K562 (cell line): ENCODE data around the gene DPEP1. TPM values are rescaled to one million over a fixed set of nuclear protein-coding genes. Genes with fewer than 3 reads are reported as not detected.

ENCODE experiments used
- CBX3 ChIP-seq, 2 experiments: IDR thresholded peaks; 1 replicate in 1 of 2; 2 replicates in 1 of 2; pipeline ENCODE4 v1.6.1; 2012; ENCODE audit warnings: inconsistent platforms in 2 of 2, low read length in 2 of 2, borderline replicate concordance in 1 of 2, control low read depth in 1 of 2
- CREBBP ChIP-seq: IDR thresholded peaks from one replicate; pipeline ENCODE4 v1.6.1; 2012; ENCODE audit warnings: low read depth, mild to moderate bottlenecking, control low read depth, inconsistent platforms, low read length
- DPF2 ChIP-seq: fragments of 450-650 bp; IDR thresholded peaks from 2 replicates; pipeline ENCODE4 v1.6.1; 2016
- E2F6 ChIP-seq, 2 experiments: IDR thresholded peaks; 2 replicates each; pipeline ENCODE4 v1.6.1; 2011; ENCODE audit warnings: borderline replicate concordance in 1 of 2, control low read depth in 1 of 2, low read depth in 1 of 2, low read length in 1 of 2, mild to moderate bottlenecking in 1 of 2, mixed read lengths in 1 of 2, moderate library complexity in 1 of 2; ENCODE audit not compliant: insufficient read depth in 1 of 2, insufficient read length in 1 of 2, poor library complexity in 1 of 2, severe bottlenecking in 1 of 2; ENCODE audit errors: extremely low read depth in 1 of 2
- E4F1 ChIP-seq: fragments of 250-450 bp; sonication (Bioruptor Pico); IDR thresholded peaks from 2 replicates; pipeline ENCODE4 v1.5.0; 2021; ENCODE audit warnings: mild to moderate bottlenecking, borderline replicate concordance
- GABPB1 ChIP-seq: sonication (generic); formaldehyde crosslinking; IDR thresholded peaks from 2 replicates; pipeline ENCODE4 v1.8.0; 2022; ENCODE audit warnings: mild to moderate bottlenecking, missing genetic modification reagents
- GTF2B ChIP-seq: IDR thresholded peaks from 2 replicates; pipeline ENCODE4 v1.6.1; 2011; ENCODE audit not compliant: insufficient read length; ENCODE audit errors: extremely low read depth
- HINFP ChIP-seq: fragments of 450-650 bp; conservative IDR thresholded peaks from 2 replicates; pipeline ENCODE4 v1.6.1; 2016; ENCODE audit warnings: missing genetic modification characterization, low read depth, mild to moderate bottlenecking, control low read depth, missing compliant biosample characterization
- HMGN3 ChIP-seq: IDR thresholded peaks from 2 replicates; pipeline ENCODE4 v1.6.1; 2011; ENCODE audit warnings: borderline replicate concordance, low read depth, mild to moderate bottlenecking, mixed read lengths, low read length; ENCODE audit not compliant: insufficient read length; ENCODE audit errors: extremely low read depth
- KDM2B ChIP-seq: fragments of 250-450 bp; sonication (Bioruptor Pico); IDR thresholded peaks from 2 replicates; pipeline ENCODE4 v1.8.0; 2021; ENCODE audit warnings: mild to moderate bottlenecking, moderate library complexity
- MCM7 ChIP-seq, 2 experiments: fragments of 450-650 bp; IDR thresholded peaks; 2 replicates each; pipeline ENCODE4 v1.6.1; 2016 to 2018
- NFIC ChIP-seq: fragments of 450-650 bp; IDR thresholded peaks from 2 replicates; pipeline ENCODE4 v1.6.1; 2017; ENCODE audit warnings: mild to moderate bottlenecking, inconsistent platforms
- PCBP2 ChIP-seq: fragments of 200-400 bp; formaldehyde crosslinking; IDR thresholded peaks from 2 replicates; pipeline ENCODE4 v1.6.1; 2018; ENCODE audit warnings: low read length, low read depth, mild to moderate bottlenecking, moderate library complexity; ENCODE audit not compliant: poor library complexity, severe bottlenecking
- PHF20 ChIP-seq: fragments of 450-650 bp; IDR thresholded peaks from 2 replicates; pipeline ENCODE4 v1.6.1; 2018; ENCODE audit not compliant: partially characterized antibody
- RBM17 ChIP-seq: fragments of 200-400 bp; formaldehyde crosslinking; IDR thresholded peaks from 2 replicates; pipeline ENCODE4 v1.6.1; 2017; ENCODE audit warnings: low read depth, mild to moderate bottlenecking, low read length, borderline replicate concordance
- RBM25 ChIP-seq: fragments of 200-400 bp; formaldehyde crosslinking; IDR thresholded peaks from 2 replicates; pipeline ENCODE4 v1.6.1; 2018; ENCODE audit warnings: low read length, low read depth, moderate library complexity; ENCODE audit not compliant: severe bottlenecking
- SAFB2 ChIP-seq: fragments of 200-400 bp; formaldehyde crosslinking; IDR thresholded peaks from 2 replicates; pipeline ENCODE4 v1.6.1; 2018; ENCODE audit warnings: borderline replicate concordance, low read length, low read depth, moderate library complexity; ENCODE audit not compliant: severe bottlenecking
- SMAD2 ChIP-seq: fragments of 150-350 bp; IDR thresholded peaks from 2 replicates; pipeline ENCODE4 v1.6.1; 2014; ENCODE audit warnings: low read depth, mild to moderate bottlenecking, low read length
- SOX6 ChIP-seq: fragments of 450-650 bp; IDR thresholded peaks from 2 replicates; pipeline ENCODE4 v1.6.1; 2014; ENCODE audit warnings: mild to moderate bottlenecking
- SP1 ChIP-seq: sonication (generic); formaldehyde crosslinking; IDR thresholded peaks from 2 replicates; pipeline ENCODE4 v1.8.1; 2022; ENCODE audit warnings: mild to moderate bottlenecking, missing genetic modification reagents
- TCF7L2 ChIP-seq: fragments of 150-350 bp; IDR thresholded peaks from 2 replicates; pipeline ENCODE4 v1.6.1; 2016; ENCODE audit warnings: low read depth, mild to moderate bottlenecking, low read length, moderate library complexity
- ZNF436 ChIP-seq: fragments of 250-450, 450-650 bp; sonication (Bioruptor Pico); formaldehyde crosslinking; IDR thresholded peaks from 2 replicates; pipeline ENCODE4 v1.7.0; 2020; ENCODE audit warnings: mild to moderate bottlenecking
- ZNF444 ChIP-seq: fragments of 250-450 bp; sonication (Bioruptor Pico); IDR thresholded peaks from 2 replicates; pipeline ENCODE4 v1.4.0; 2020; ENCODE audit warnings: mild to moderate bottlenecking, moderate library complexity
- ZNF780A ChIP-seq: fragments of 250-450 bp; sonication (Bioruptor Pico); IDR thresholded peaks from 2 replicates; pipeline ENCODE4 v1.5.0; 2021; ENCODE audit warnings: mild to moderate bottlenecking
- ZSCAN32 ChIP-seq: fragments of 450-650 bp; formaldehyde crosslinking; IDR thresholded peaks from 2 replicates; pipeline ENCODE4 v1.4.0; 2020; ENCODE audit warnings: mild to moderate bottlenecking, moderate library complexity
- polyA plus RNA-seq, 8 experiments: library from polyadenylated mRNA; depleted of rRNA in 4 of 8; stranded (reverse) in 5 of 8; unstranded in 3 of 8; fragments of >200 nt; fragmentation: Nextera tagmentation in 2 of 8; fragmentation: Illumina TruSeq in 1 of 8; extraction: Ambion mirVana in 2 of 8; extraction: Trizol in 1 of 8; gene quantifications; 2 replicates each; pipeline versions ENCODE4 v1.2.1 to v1.2.3, GENCODE V29; 2011 to 2014; ENCODE audit warnings: inconsistent platforms in 1 of 8, missing spikeins in 1 of 8
- total RNA-seq, 7 experiments: library from RNA; depleted of rRNA in 6 of 7; stranded (reverse); fragments of >200 nt in 6 of 7; fragmentation: Illumina TruSeq in 2 of 7; extraction: Trizol in 2 of 7; gene quantifications; 2 replicates each; pipeline versions ENCODE4 v1.2.1 to v1.2.3, GENCODE V29; 2011 to 2021; ENCODE audit warnings: low replicate concordance in 1 of 7

DPEP1 gene
- total and polyA plus RNA-seq, 9 of the 15 experiments (the other 6 are each of a cell fraction or from before 2014, with no cell fraction given), result 0.14 to 0.31 (median 0.20) TPM; not detected in 6

GRCh38 chr16:89586853-89587252 is 26.6 kb upstream of the DPEP1 start (continued):
- 0 out of 2 replicates have a peak, but pooled peaks have one; percentile 32 for TF ChIP-seq GABPB1 (CRISPR knock-in tag)
- no peak for TF ChIP-seq RBM25
- TF ChIP-seq ZNF436 (CRISPR knock-in tag), result no peak
- TF ChIP-seq PCBP2, result no peak
- TF ChIP-seq TCF7L2, result no peak
- no peak for TF ChIP-seq SAFB2
- no peak for TF ChIP-seq HINFP
- no peak for TF ChIP-seq KDM2B (CRISPR knock-in tag)
- no peak for TF ChIP-seq GTF2B
- TF ChIP-seq CREBBP, result no peak
- no peak for TF ChIP-seq ZNF780A (CRISPR knock-in tag)
- no peak for TF ChIP-seq E2F6 (IDR thresholded peaks at IDR 0.05; ENCODE audit: borderline replicate concordance in 1 of 2, extremely low read depth in 1 of 2, insufficient read depth in 1 of 2, insufficient read length in 1 of 2, low read depth in 1 of 2, low read length in 1 of 2, poor library complexity in 1 of 2, severe bottlenecking in 1 of 2)
- no peak for TF ChIP-seq ZSCAN32
- TF ChIP-seq ZNF444 (CRISPR knock-in tag), result no peak
- TF ChIP-seq PHF20, result peak; percentile 64
- TF ChIP-seq HMGN3, result peak; percentile 41
- TF ChIP-seq RBM17, result no peak
- peak; percentile 46 for TF ChIP-seq NFIC
- no peak for TF ChIP-seq MCM7 (IDR thresholded peaks at IDR 0.05)
- 0 out of 2 replicates have a peak, but pooled peaks have one; percentile 18 for TF ChIP-seq DPF2
- no peak for TF ChIP-seq E4F1
- peak in 1 of 2 experiments; percentile 49; a peak in 2 of 3 replicates for TF ChIP-seq CBX3 (IDR thresholded peaks at IDR 0.05; ENCODE audit: borderline replicate concordance in 1 of 2, low read length in 2 of 2)
- no peak for TF ChIP-seq SOX6
- TF ChIP-seq SP1, result peak; percentile 90
- TF ChIP-seq SMAD2, result no peak
